Stomach smooth muscle (tissue), 2 donors: ENCODE results near the gene CROCC2.

Experiments used
- H3K27ac ChIP-seq: one replicate; pipeline ENCODE4 v1.7.0; 2013; ENCODE audit warnings: mild to moderate bottlenecking, low read length, inconsistent platforms
- H3K27me3 ChIP-seq, 2 donors: one replicate each; pipeline ENCODE4 v1.7.0; 2013; ENCODE audit warnings: low read length in 2 of 2; ENCODE audit not compliant: insufficient read depth in 2 of 2, control insufficient read depth in 1 of 2
- H3K36me3 ChIP-seq, 2 donors: one replicate each; pipeline ENCODE4 v1.7.0; 2013; ENCODE audit warnings: low read length in 2 of 2; ENCODE audit not compliant: control insufficient read depth in 2 of 2, insufficient read depth in 2 of 2
- H3K4me1 ChIP-seq: one replicate; pipeline ENCODE4 v1.7.0; 2013; ENCODE audit warnings: low read length; ENCODE audit not compliant: control insufficient read depth, insufficient read depth
- H3K4me3 ChIP-seq, 2 donors: one replicate each; pipeline ENCODE4 v1.7.0; 2013; ENCODE audit warnings: low read length in 2 of 2
- H3K9ac ChIP-seq, 2 donors: one replicate each; pipeline ENCODE4 v1.7.0; 2013; ENCODE audit warnings: low read length in 2 of 2, mild to moderate bottlenecking in 1 of 2
- H3K9me3 ChIP-seq, 2 donors: one replicate each; pipeline ENCODE4 v1.7.0; 2013; ENCODE audit warnings: low read length in 2 of 2; ENCODE audit not compliant: control insufficient read depth in 2 of 2
- donor health status: healthy.
- donor health status: Pancreatic carcinoma.

Gene CROCC2

DNA sequence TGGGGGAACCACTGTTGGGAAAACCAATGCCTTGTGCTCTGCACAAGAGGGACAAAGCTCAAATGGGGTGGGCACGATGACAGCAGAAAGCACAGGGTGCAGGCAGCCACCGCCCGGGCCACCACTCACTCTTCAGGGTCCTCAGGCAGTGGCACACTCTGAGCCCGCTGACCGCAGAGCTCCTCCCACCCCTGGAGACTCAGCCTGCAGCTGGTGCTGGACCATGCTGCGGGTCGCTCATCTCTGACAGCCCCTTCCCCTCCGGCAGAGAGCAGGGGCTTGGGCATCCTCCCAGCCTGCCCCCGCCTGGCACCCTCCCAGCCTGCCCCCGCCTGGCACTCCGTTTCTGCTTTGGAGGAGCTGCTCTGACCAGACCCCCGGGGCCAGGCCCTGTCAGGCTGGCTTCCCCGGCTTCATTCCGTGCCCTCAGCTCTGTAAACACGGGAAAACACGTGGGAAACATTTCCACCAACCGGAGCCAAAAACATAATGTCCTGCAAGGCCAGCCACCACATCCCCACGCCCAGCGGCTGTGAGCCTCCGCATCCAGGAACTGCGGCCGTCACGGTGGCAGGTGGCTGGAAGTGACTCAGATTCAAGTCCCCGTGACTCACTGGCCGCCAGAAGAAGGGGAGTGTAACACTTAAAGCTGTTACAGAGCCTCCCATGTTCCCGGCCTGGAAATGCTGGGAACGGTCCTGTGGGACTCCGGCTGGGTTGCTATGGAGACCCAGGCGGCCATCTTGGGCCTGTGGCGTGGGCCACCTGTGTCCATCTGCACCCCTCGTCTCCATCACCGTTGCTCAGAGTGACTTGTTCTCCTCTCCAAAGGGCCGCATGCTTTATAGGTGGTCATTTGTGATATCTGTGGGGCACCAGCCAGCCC, 85.5 kb downstream of the CROCC2 start:
- Histone ChIP-seq H3K9ac (no peak overlapping the region), H3K27me3 (no peaks in the 10 kb centered on the region), H3K9me3 (peaks cover 0 to 11% of the 10 kb centered on the region in 2 donors), H3K4me1 (peaks cover 32% of the 10 kb centered on the region), H3K36me3 (no peaks in the 10 kb centered on the region), H3K4me3 (peak overlapping the region in 1 of 2 donors; percentile 55), H3K27ac (peak overlapping the region; percentile 46)

- no peaks in the 10 kb centered on the region for H3K27me3 ChIP-seq
- peak overlapping the region; percentile 37 for H3K27ac ChIP-seq
- no peaks in the 10 kb centered on the region for H3K36me3 ChIP-seq
- peaks cover 37% of the 10 kb centered on the region for H3K4me1 ChIP-seq
- no peak overlapping the region for H3K9ac ChIP-seq
- no peak overlapping the region for H3K4me3 ChIP-seq
- H3K9me3 ChIP-seq: peaks cover 0 to 11% of the 10 kb centered on the region in 2 donors
These were observed 86.6 kb downstream of the CROCC2 start for GRCh38 chr2:240992572-240993291.

GRCh38 chr2:240993446-240994170, 87.5 kb downstream of the CROCC2 start:
- H3K9ac ChIP-seq: no peak overlapping the region
- no peak overlapping the region for H3K27ac ChIP-seq
- H3K27me3 ChIP-seq: no peaks in the 10 kb centered on the region
- no peaks in the 10 kb centered on the region for H3K36me3 ChIP-seq
- H3K9me3 ChIP-seq: peaks cover 0 to 4% of the 10 kb centered on the region in 2 donors
- H3K4me1 ChIP-seq: peaks cover 38% of the 10 kb centered on the region
- no peak overlapping the region for H3K4me3 ChIP-seq

GRCh38 chr2:240994171-240994896, 88.2 kb downstream of the CROCC2 start:
- peaks cover 40% of the 10 kb centered on the region for H3K4me1 ChIP-seq
- no peak overlapping the region for H3K27ac ChIP-seq
- H3K36me3 ChIP-seq: no peaks in the 10 kb centered on the region
- H3K9ac ChIP-seq: no peak overlapping the region
- no peaks in the 10 kb centered on the region for H3K9me3 ChIP-seq
- no peak overlapping the region for H3K4me3 ChIP-seq
- no peaks in the 10 kb centered on the region for H3K27me3 ChIP-seq

DNA sequence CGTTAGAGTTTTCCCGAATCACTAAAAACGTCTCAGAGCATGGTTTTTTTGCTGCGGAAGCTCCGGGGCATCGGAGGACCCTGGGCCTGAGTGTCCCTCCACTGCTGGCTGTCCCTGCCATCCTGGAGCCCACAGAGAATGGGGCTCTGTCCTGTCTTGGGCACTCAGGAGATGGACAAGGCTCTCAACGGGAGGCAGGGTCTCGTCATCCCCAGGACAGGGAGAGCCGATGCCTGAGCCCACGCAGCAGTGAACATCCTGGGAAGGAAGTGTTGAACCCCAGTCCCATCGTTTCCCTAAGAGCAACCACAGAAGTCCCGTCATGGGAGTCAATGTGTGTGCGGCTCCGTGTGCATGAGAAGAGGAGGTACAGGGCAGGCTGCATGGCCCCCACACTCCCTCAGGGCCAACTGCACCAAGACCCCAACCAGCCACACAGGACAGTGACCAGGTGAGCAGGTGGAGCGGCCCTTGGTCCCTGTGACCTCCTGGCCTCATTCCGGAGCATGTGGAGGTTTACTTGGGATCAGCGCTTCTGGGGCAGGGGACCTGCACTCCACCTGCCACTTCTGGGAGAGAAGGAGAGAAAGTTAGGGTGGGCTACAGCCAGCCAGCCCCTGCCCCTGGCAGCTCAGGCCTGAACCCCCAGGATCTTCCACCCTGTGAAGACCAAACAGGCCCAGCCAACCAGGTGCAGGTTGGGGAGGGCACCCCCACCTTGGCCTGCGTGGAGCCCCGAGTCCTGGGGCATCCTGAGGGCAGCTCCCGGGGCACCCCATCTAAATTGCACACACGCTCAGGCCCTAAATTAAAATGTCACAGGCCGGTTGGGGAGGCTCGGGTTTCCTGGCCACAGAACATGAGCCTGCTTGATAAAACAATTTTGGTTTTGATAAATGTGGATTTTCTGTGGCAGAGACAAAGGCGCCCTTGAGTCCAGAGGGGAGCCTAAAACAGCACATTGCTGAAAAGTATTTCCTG, 89.2 kb downstream of the CROCC2 start:
- H3K4me3 ChIP-seq: no peak overlapping the region
- H3K27ac ChIP-seq: no peak overlapping the region
- H3K9ac ChIP-seq: no peak overlapping the region
- H3K4me1 ChIP-seq: peaks cover 44% of the 10 kb centered on the region
- H3K36me3 ChIP-seq: no peaks in the 10 kb centered on the region
- H3K27me3 ChIP-seq: no peaks in the 10 kb centered on the region
- no peaks in the 10 kb centered on the region for H3K9me3 ChIP-seq

DNA sequence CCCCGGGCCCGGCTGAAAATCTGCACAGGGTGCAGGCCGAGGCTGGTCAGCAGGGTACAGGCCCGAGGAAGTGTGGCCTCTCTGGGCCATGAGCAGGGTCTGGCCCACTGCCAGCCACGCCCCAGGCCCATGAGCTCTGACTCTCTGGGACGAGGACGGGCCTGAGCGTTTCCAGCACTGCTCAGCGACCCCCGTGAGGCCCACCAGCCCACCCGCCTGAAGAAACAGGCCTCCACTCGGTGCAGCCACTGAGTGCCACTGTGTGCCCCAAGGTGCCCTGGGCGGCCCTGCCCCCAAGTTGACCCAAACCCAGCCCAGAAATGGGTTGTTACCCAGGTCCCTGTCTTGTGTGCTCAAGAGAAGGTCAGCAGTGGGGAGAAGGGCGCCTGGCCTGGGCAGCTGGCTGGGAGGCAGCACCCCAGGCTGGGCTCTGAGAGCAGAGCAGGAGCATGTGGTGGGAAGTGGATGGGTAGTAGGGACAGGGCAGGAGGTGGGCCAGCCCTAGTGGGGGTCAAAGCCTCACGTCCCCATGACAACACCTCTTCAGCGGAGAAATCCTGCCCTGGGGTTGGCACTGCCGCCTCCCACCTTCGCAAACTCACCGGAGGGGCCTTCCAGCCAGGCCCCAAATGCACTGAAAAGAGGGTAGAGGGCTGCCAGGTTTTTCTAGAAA, 90.2 kb downstream of the CROCC2 start:
- H3K36me3 ChIP-seq: no peaks in the 10 kb centered on the region
- H3K4me3 ChIP-seq: no peak overlapping the region
- peaks cover 39% of the 10 kb centered on the region for H3K4me1 ChIP-seq
- H3K27me3 ChIP-seq: no peaks in the 10 kb centered on the region
- no peak overlapping the region for H3K9ac ChIP-seq
- no peak overlapping the region for H3K27ac ChIP-seq
- no peaks in the 10 kb centered on the region for H3K9me3 ChIP-seq

- no peak overlapping the region for H3K27ac ChIP-seq
- H3K36me3 ChIP-seq: no peaks in the 10 kb centered on the region
- H3K4me3 ChIP-seq: no peak overlapping the region
- H3K4me1 ChIP-seq: peaks cover 35% of the 10 kb centered on the region
- H3K9ac ChIP-seq: no peak overlapping the region
- H3K9me3 ChIP-seq: no peaks in the 10 kb centered on the region
- H3K27me3 ChIP-seq: no peaks in the 10 kb centered on the region
These were observed 90.7 kb downstream of the CROCC2 start for GRCh38 chr2:240996834-240997140.

GRCh38 chr2:240997141-240997855, 91.2 kb downstream of the CROCC2 start:
- H3K9me3 ChIP-seq: no peaks in the 10 kb centered on the region
- H3K4me1 ChIP-seq: peaks cover 30% of the 10 kb centered on the region
- no peak overlapping the region for H3K27ac ChIP-seq
- no peak overlapping the region for H3K9ac ChIP-seq
- peak overlapping the region in 1 of 2 donors; percentile 78 for H3K4me3 ChIP-seq
- no peaks in the 10 kb centered on the region for H3K27me3 ChIP-seq
- no peaks in the 10 kb centered on the region for H3K36me3 ChIP-seq
